ENCODE measurements around the gene HOPX.

HOPX gene

DNA sequence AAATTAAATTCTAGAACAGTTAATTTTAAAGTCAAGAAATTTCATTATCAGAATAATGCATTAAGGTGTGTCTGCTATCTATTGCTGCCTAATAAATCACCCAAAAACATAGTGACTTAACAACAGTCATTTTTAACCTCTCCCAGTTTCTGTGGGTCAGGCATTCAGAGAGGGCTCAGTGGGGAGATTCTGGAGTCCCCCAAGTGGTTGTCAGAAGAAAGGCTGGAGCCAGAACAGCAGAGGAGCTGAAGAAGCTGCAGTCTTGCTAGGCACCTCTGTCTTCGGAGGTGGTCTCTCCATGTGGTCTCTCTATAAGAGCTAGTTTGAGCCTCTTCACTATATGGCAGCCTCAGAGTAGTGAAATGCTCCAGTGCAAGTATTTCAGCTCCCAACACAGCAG, 9.3 kb upstream of the HOPX start:
- Histone ChIP-seq H3K36me3 (ENCODE audit: control insufficient read depth in 5 of 5, insufficient read depth in 5 of 5, low read length in 5 of 5) (no peaks in the 10 kb centered on the region), H3K9me3 (ENCODE audit: control insufficient read depth in 5 of 5, low read length in 5 of 5) (peaks cover 0 to 3% (median 0%) of the 10 kb centered on the region in 5 donors), H3K4me1 (ENCODE audit: control insufficient read depth in 5 of 5, insufficient read depth in 5 of 5, low read length in 5 of 5) (peaks cover 0 to 5% (median 0%) of the 10 kb centered on the region in 5 donors), H3K4me3 (ENCODE audit: low read depth in 1 of 5, low read length in 5 of 5) (no peak overlapping the region), H3K27ac (ENCODE audit: low read depth, low read length) (no peak overlapping the region), H3K27me3 (ENCODE audit: control insufficient read depth in 5 of 5, insufficient read depth in 4 of 5, low read length in 5 of 5) (no peaks in the 10 kb centered on the region), H3K9ac (ENCODE audit: low read length in 5 of 5) (no peak overlapping the region)

GRCh38 chr4:56689201-56689969, 8.3 kb upstream of the HOPX start:
- Histone ChIP-seq H3K4me3 (ENCODE audit: low read depth in 1 of 5, low read length in 5 of 5) (no peak overlapping the region), H3K27me3 (ENCODE audit: control insufficient read depth in 5 of 5, insufficient read depth in 4 of 5, low read length in 5 of 5) (peaks cover 0 to 3% (median 0%) of the 10 kb centered on the region in 5 donors), H3K27ac (ENCODE audit: low read depth, low read length) (no peak overlapping the region), H3K4me1 (ENCODE audit: control insufficient read depth in 5 of 5, insufficient read depth in 5 of 5, low read length in 5 of 5) (peaks cover 0 to 5% (median 0%) of the 10 kb centered on the region in 5 donors), H3K9ac (ENCODE audit: low read length in 5 of 5) (no peak overlapping the region), H3K9me3 (ENCODE audit: control insufficient read depth in 5 of 5, low read length in 5 of 5) (peaks cover 0 to 3% (median 0%) of the 10 kb centered on the region in 5 donors), H3K36me3 (ENCODE audit: control insufficient read depth in 5 of 5, insufficient read depth in 5 of 5, low read length in 5 of 5) (no peaks in the 10 kb centered on the region)

- Histone ChIP-seq H3K36me3 (ENCODE audit: control insufficient read depth in 5 of 5, insufficient read depth in 5 of 5, low read length in 5 of 5) (no peaks in the 10 kb centered on the region), H3K27me3 (ENCODE audit: control insufficient read depth in 5 of 5, insufficient read depth in 4 of 5, low read length in 5 of 5) (peaks cover 0 to 4% (median 0%) of the 10 kb centered on the region in 5 donors), H3K9me3 (ENCODE audit: control insufficient read depth in 5 of 5, low read length in 5 of 5) (peaks cover 0 to 3% (median 0%) of the 10 kb centered on the region in 5 donors), H3K4me1 (ENCODE audit: control insufficient read depth in 5 of 5, insufficient read depth in 5 of 5, low read length in 5 of 5) (peaks cover 0 to 5% (median 0%) of the 10 kb centered on the region in 5 donors), H3K27ac (ENCODE audit: low read depth, low read length) (no peak overlapping the region), H3K9ac (ENCODE audit: low read length in 5 of 5) (no peak overlapping the region), H3K4me3 (ENCODE audit: low read depth in 1 of 5, low read length in 5 of 5) (no peak overlapping the region)
Observed at GRCh38 chr4:56688094-56688647, 7.1 kb upstream of the HOPX start.

DNA sequence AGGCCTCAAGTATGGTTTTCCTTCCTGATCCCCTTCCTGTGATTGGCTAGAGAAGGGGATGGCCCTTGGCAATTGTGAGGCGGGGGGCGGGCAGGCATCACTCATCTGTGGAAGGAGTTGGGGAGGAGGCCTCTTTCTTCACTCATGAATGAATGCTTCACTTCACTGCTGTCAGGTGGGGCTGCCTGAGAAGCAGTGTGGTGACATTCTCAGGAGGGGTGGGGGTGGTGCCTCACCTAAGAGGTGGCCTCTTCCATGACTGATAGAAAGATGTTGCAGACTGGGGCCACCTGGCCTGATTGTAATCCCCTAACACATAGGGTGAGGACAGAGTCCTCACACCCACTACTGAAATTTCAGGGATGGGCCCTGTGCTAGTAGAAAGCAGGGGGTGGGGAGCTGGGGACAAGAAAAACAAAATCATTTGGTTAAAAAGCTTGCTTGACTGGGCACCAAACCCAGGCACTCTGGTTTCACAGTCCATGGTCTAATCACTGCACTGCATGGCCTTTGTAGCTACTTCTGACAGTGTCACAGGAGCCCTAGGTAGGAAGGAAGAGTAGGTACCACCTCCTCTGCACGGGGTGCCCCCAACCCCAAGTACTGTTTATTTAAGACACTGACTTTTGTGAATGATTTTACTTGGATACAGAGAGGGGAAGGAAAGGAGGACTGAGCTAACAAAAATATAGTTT, 5.6 kb upstream of the HOPX start:
- H3K9ac ChIP-seq (ENCODE audit: low read length in 5 of 5), result no peak overlapping the region
- peaks cover 0 to 3% (median 0%) of the 10 kb centered on the region in 5 donors for H3K9me3 ChIP-seq (ENCODE audit: control insufficient read depth in 5 of 5, low read length in 5 of 5)
- no peak overlapping the region for H3K4me3 ChIP-seq (ENCODE audit: low read depth in 1 of 5, low read length in 5 of 5)
- no peak overlapping the region for H3K27ac ChIP-seq (ENCODE audit: low read depth, low read length)
- H3K27me3 ChIP-seq (ENCODE audit: control insufficient read depth in 5 of 5, insufficient read depth in 4 of 5, low read length in 5 of 5), result peaks cover 0 to 6% (median 0%) of the 10 kb centered on the region in 5 donors
- peaks cover 0 to 5% (median 2%) of the 10 kb centered on the region in 5 donors for H3K4me1 ChIP-seq (ENCODE audit: control insufficient read depth in 5 of 5, insufficient read depth in 5 of 5, low read length in 5 of 5)
- H3K36me3 ChIP-seq (ENCODE audit: control insufficient read depth in 5 of 5, insufficient read depth in 5 of 5, low read length in 5 of 5), result no peaks in the 10 kb centered on the region

DNA sequence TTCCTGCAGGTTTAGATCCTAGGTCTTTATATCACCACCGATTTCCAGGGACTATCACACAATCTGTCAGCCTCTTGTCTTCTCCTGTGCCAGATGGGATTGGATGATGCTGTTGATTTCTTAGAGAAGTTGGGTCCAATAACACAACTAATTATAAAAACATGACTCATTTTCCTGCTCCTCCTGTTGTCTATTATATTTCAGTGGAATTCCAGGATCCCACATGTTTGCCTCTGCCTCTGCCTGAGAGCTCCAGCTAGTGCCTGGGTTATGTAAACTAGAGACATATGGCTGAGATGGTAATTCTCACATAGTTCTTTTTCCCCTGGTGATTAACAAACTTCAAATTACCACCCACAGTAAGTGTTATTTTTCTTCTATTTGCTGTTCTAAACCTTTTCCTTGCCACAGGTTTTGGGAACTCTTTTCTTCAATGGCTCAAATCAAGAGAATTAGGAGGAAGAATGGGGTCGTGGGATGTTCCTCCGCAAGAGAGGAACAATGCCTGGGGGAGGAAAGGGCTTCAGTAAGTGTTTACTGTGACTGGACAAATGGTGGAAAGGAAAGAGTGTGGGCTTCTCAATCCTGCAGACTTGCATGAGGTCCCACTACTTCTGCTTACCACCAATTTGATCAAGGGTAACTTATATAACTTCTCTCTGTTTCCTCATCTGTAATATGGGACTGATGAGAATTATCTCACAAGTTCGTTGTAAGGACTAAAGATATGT, 3.4 kb upstream of the HOPX start:
- peaks cover 0 to 3% (median 0%) of the 10 kb centered on the region in 5 donors for H3K9me3 ChIP-seq (ENCODE audit: control insufficient read depth in 5 of 5, low read length in 5 of 5)
- no peak overlapping the region for H3K4me3 ChIP-seq (ENCODE audit: low read depth in 1 of 5, low read length in 5 of 5)
- no peak overlapping the region for H3K27ac ChIP-seq (ENCODE audit: low read depth, low read length)
- no peak overlapping the region for H3K9ac ChIP-seq (ENCODE audit: low read length in 5 of 5)
- H3K27me3 ChIP-seq (ENCODE audit: control insufficient read depth in 5 of 5, insufficient read depth in 4 of 5, low read length in 5 of 5), result peaks cover 0 to 10% (median 0%) of the 10 kb centered on the region in 5 donors
- no peaks in the 10 kb centered on the region for H3K36me3 ChIP-seq (ENCODE audit: control insufficient read depth in 5 of 5, insufficient read depth in 5 of 5, low read length in 5 of 5)
- peaks cover 0 to 10% (median 5%) of the 10 kb centered on the region in 5 donors for H3K4me1 ChIP-seq (ENCODE audit: control insufficient read depth in 5 of 5, insufficient read depth in 5 of 5, low read length in 5 of 5)

GRCh38 chr4:56683455-56683854, 2.4 kb upstream of the HOPX start:
- H3K27ac ChIP-seq (ENCODE audit: low read depth, low read length), result no peak overlapping the region
- no peak overlapping the region for H3K4me3 ChIP-seq (ENCODE audit: low read depth in 1 of 5, low read length in 5 of 5)
- H3K27me3 ChIP-seq (ENCODE audit: control insufficient read depth in 5 of 5, insufficient read depth in 4 of 5, low read length in 5 of 5), result peaks cover 0 to 10% (median 0%) of the 10 kb centered on the region in 5 donors
- H3K9me3 ChIP-seq (ENCODE audit: control insufficient read depth in 5 of 5, low read length in 5 of 5), result peaks cover 0 to 3% (median 0%) of the 10 kb centered on the region in 5 donors
- no peak overlapping the region for H3K9ac ChIP-seq (ENCODE audit: low read length in 5 of 5)
- peaks cover 0 to 10% (median 3%) of the 10 kb centered on the region in 5 donors for H3K4me1 ChIP-seq (ENCODE audit: control insufficient read depth in 5 of 5, insufficient read depth in 5 of 5, low read length in 5 of 5)
- H3K36me3 ChIP-seq (ENCODE audit: control insufficient read depth in 5 of 5, insufficient read depth in 5 of 5, low read length in 5 of 5), result no peaks in the 10 kb centered on the region

DNA sequence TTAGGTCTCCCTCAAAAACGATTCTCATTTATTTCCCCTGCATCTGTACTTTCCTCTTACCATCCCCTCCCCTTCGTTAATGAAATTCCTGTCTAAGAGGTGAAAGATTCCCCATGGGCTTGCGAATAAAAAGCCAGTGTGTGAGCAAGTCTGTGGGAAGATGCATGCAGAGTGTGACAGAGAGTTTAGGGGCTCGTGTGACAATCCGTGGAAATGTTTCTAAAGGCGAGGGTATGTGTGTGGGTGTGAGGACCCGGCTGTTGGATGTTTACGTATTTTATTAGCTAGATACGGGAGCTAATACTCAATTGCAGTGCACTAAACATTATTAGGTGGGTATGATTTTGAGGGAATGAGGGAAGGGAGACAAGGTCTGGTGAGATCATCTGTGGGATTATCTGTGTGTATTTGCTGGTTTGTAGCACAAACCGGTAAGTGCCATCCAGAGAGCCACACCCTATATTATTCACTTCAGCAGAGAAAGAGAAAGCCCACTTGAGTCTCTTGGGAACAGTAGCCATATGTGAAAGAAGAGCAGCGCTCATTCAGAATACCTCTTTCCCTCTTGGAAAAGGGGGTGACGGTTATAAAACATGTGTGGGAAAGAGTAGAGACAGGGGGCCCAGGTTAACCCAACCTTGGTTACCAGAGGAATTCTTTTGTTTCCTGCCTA, 893 bp upstream of the HOPX start:
- H3K4me1 ChIP-seq (ENCODE audit: control insufficient read depth in 5 of 5, insufficient read depth in 5 of 5, low read length in 5 of 5), result peaks cover 0 to 11% (median 6%) of the 10 kb centered on the region in 5 donors
- no peak overlapping the region for H3K27ac ChIP-seq (ENCODE audit: low read depth, low read length)
- H3K27me3 ChIP-seq (ENCODE audit: control insufficient read depth in 5 of 5, insufficient read depth in 4 of 5, low read length in 5 of 5), result peaks cover 0 to 10% (median 0%) of the 10 kb centered on the region in 5 donors
- H3K9ac ChIP-seq (ENCODE audit: low read length in 5 of 5), result no peak overlapping the region
- no peaks in the 10 kb centered on the region for H3K36me3 ChIP-seq (ENCODE audit: control insufficient read depth in 5 of 5, insufficient read depth in 5 of 5, low read length in 5 of 5)
- no peak overlapping the region for H3K4me3 ChIP-seq (ENCODE audit: low read depth in 1 of 5, low read length in 5 of 5)
- no peaks in the 10 kb centered on the region for H3K9me3 ChIP-seq (ENCODE audit: control insufficient read depth in 5 of 5, low read length in 5 of 5)

- Histone ChIP-seq H3K9me3 (ENCODE audit: control insufficient read depth in 5 of 5, low read length in 5 of 5) (no peaks in the 10 kb centered on the region), H3K4me3 (ENCODE audit: low read depth in 1 of 5, low read length in 5 of 5) (no peak overlapping the region), H3K27me3 (ENCODE audit: control insufficient read depth in 5 of 5, insufficient read depth in 4 of 5, low read length in 5 of 5) (peaks cover 0 to 10% (median 0%) of the 10 kb centered on the region in 5 donors)
Observed at GRCh38 chr4:56680266-56680665, 830 bp downstream of the HOPX start.

GRCh38 chr4:56677711-56678110, 3.4 kb downstream of the HOPX start:
- Histone ChIP-seq H3K27ac (ENCODE audit: low read depth, low read length) (no peak overlapping the region), H3K4me3 (ENCODE audit: low read depth in 1 of 5, low read length in 5 of 5) (no peak overlapping the region), H3K27me3 (ENCODE audit: control insufficient read depth in 5 of 5, insufficient read depth in 4 of 5, low read length in 5 of 5) (peaks cover 0 to 4% (median 0%) of the 10 kb centered on the region in 5 donors), H3K4me1 (ENCODE audit: control insufficient read depth in 5 of 5, insufficient read depth in 5 of 5, low read length in 5 of 5) (peaks cover 0 to 29% (median 10%) of the 10 kb centered on the region in 5 donors), H3K36me3 (ENCODE audit: control insufficient read depth in 5 of 5, insufficient read depth in 5 of 5, low read length in 5 of 5) (no peaks in the 10 kb centered on the region), H3K9me3 (ENCODE audit: control insufficient read depth in 5 of 5, low read length in 5 of 5) (no peaks in the 10 kb centered on the region), H3K9ac (ENCODE audit: low read length in 5 of 5) (no peak overlapping the region)

More at GRCh38 chr4:56680266-56680665, 830 bp downstream of the HOPX start:
- Histone ChIP-seq H3K36me3 (ENCODE audit: control insufficient read depth in 5 of 5, insufficient read depth in 5 of 5, low read length in 5 of 5) (no peaks in the 10 kb centered on the region), H3K9ac (ENCODE audit: low read length in 5 of 5) (no peak overlapping the region), H3K4me1 (ENCODE audit: control insufficient read depth in 5 of 5, insufficient read depth in 5 of 5, low read length in 5 of 5) (peaks cover 0 to 25% (median 10%) of the 10 kb centered on the region in 5 donors), H3K27ac (ENCODE audit: low read depth, low read length) (no peak overlapping the region)
